ENCODE measurements around the gene CDAN1.
A peak's percentile ranks its signal among the peaks of the same experiment; 100 is the strongest.
"Not testable (repeated sequence)": the region's sequence is repeated elsewhere in the genome, so short reads cannot be mapped to it uniquely, and the experiment has no call there.

Gene CDAN1, protein sequence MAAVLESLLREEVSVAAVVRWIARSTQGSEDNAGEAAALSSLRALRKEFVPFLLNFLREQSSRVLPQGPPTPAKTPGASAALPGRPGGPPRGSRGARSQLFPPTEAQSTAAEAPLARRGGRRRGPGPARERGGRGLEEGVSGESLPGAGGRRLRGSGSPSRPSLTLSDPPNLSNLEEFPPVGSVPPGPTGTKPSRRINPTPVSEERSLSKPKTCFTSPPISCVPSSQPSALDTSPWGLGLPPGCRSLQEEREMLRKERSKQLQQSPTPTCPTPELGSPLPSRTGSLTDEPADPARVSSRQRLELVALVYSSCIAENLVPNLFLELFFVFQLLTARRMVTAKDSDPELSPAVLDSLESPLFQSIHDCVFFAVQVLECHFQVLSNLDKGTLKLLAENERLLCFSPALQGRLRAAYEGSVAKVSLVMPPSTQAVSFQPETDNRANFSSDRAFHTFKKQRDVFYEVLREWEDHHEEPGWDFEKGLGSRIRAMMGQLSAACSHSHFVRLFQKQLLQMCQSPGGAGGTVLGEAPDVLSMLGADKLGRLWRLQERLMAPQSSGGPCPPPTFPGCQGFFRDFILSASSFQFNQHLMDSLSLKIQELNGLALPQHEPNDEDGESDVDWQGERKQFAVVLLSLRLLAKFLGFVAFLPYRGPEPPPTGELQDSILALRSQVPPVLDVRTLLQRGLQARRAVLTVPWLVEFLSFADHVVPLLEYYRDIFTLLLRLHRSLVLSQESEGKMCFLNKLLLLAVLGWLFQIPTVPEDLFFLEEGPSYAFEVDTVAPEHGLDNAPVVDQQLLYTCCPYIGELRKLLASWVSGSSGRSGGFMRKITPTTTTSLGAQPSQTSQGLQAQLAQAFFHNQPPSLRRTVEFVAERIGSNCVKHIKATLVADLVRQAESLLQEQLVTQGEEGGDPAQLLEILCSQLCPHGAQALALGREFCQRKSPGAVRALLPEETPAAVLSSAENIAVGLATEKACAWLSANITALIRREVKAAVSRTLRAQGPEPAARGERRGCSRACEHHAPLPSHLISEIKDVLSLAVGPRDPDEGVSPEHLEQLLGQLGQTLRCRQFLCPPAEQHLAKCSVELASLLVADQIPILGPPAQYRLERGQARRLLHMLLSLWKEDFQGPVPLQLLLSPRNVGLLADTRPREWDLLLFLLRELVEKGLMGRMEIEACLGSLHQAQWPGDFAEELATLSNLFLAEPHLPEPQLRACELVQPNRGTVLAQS

DNA sequence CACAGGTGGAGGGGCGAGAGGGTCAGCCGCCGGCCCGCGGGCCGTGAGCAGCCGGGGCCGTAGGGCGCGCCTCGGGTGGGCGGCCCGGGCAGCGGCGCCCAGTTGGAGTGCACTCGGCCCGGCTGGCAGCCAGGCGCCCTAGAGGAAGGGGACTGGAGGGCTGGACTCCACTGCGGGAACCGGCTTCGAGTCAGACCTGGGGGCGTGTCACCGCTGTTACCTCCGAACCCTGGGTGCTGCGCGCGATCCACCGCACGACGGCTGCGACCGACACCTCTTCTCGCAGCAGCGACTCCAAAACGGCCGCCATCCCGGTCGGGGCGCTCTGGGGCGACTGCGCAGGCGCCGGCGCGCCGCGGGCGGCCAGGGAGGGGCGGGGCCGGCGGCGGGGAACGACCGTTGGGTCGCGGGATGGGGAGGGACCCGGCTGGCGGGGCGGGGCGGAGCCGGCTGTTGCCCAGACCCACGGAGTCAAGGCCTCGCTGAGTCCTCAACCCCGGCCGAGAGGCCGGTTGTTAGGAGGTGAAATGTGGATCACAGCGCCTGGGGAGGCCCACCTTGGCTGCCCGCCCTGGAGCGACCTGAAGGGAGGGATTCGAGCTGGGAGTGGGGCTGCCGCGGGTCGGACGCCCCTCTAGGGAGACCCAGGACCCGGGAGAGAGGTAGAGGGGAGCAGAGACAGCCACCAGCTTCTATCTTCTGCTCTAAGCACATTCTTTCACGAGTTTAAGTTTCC, at the start of gene CDAN1:
TSS of gene CDAN1 (minus strand) at position 336 of the 736 bp plus-strand sequence. CDS start at position 310, 26 bp downstream.
- DNase-seq (ENCODE audit: low read depth in 2 of 2), result peak; percentile 79 to 93

DNA sequence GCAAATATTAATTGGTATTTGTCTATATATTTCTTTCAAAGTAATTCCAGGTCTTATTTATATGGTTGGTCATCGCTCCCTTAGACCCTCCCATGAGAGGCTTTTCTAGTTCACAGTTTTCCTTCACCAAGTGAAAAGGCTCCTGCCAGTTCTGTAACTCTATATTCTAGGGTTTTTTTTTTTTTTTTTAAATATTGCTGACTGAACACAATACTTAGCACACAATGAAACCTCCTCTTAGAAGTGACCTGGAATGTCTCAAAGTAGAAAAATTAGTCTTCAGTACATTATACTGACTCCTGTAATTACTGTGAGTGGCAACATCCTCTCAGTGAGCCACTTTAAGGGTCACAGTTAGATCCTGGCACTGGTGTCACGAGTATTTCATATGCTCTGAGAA, 48.6 kb upstream of the CDAN1 start:
- no peak for DNase-seq (ENCODE audit: low read depth in 2 of 2)

DNA sequence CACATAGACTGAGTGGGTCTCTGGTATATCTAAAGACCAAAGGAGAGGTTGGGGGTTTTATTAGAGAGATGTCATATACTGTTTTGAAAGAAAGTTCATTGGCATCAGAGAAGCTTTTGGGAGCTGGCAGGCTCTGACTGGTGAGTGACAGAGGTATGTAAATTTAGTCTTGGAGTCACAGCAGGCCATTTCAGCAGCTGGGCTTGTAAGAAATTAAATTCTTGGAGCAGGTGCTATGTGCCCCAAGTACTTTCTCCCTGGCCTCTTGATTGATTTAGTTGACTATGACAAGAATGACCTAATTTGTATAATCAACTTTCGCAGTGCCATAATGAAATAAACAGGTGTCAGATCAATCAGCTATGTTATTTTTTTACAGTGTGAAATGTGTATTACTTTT, 47.8 kb upstream of the CDAN1 start:
- no peak for DNase-seq (ENCODE audit: low read depth in 2 of 2)

DNA sequence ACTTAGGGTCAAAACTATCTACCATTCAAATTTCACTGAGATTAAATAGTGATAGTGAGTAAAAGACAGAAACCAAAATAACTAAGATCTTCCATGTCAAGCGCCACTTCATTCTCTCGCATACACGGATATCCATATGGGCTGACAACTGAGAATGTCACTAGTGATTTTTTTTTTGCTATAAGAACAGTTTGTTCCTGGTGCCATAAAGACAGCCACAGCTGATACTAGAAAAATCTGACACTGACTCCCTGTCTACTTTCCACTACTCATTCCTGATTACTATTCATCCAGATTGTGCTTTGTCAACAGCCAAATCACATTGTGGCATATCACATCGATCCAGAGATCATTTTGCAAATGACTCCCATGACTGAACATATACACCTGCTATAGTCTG, 45.8 kb upstream of the CDAN1 start:
- no peak for DNase-seq (ENCODE audit: low read depth in 2 of 2)

DNA sequence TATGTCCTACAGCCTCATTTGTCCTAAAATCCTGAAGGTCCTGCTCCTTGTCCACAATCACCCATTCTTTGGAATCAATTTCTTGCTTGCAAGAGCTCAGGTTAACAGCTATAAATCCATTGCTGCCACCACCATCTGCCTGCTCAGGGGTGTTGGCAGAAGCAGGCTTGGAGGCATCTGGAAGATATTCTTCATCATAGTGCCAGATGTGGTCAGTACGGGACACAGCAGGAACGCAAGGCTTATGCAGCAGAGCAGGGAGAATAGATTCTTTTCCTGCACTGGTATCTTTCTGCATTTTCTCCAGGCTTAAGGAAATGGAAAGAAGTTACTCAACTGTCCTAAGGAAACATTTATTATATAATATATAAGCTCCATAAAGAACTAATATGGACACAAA, 38.5 kb upstream of the CDAN1 start:
- DNase-seq (ENCODE audit: low read depth in 2 of 2), result no peak

DNA sequence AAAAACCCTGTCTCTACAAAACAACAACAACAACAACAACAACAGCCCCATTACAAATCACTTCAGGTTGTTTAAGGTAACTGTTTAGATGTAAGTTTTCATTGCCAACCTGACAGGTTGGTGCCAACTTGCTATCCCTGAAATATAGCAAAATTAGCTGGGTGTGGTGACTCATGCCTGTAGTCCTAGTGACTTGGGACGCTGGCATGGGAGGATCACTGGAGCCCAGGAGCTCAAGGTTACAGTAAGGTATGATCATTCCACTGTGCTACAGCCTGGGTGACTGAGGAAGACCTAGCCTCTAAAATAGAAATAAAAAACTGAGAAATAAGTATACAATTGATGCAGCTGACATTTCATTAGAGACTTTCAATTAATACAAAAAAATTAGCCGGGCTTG, 36.0 kb upstream of the CDAN1 start:
- DNase-seq (ENCODE audit: low read depth in 2 of 2), result no peak

DNA sequence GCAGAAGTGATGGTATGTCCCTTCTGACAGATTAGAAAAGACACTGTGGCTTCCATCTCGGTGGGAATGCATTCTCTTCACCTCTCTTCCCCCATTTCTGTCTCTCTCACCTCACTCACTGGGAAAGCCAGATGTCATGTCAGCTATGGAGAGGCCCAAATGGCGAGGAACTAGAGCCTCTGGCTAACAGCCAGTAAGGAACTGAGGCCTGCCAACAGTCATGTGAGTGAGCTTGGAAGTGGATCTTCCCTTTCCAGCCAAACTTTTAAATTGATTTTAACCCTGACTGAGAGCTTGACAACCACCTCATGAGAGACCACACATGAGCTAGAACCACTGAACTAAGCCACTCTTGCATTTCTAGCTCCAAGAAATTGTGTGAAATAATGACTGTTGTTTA, 35.2 kb upstream of the CDAN1 start:
- no peak for DNase-seq (ENCODE audit: low read depth in 2 of 2)

DNA sequence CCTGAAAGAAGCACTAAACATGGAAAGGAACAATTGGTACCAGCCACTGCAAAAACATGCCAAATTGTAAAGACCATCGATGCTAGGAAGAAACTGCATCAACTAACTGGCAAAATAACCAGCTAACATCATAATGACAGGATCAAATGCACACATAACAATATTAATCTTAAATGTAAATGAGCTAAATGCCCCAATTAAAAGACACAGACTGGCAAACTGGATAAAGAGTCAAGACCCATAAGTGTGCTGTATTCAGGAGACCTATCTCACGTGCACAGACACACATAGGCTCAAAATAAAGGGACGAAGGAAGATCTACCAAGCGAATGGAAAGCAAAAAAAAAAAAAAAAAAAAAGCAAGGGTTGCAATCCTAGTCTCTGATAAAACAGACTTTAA, 29.2 kb upstream of the CDAN1 start:
- not testable (repeated sequence) for DNase-seq (ENCODE audit: low read depth in 2 of 2)

DNA sequence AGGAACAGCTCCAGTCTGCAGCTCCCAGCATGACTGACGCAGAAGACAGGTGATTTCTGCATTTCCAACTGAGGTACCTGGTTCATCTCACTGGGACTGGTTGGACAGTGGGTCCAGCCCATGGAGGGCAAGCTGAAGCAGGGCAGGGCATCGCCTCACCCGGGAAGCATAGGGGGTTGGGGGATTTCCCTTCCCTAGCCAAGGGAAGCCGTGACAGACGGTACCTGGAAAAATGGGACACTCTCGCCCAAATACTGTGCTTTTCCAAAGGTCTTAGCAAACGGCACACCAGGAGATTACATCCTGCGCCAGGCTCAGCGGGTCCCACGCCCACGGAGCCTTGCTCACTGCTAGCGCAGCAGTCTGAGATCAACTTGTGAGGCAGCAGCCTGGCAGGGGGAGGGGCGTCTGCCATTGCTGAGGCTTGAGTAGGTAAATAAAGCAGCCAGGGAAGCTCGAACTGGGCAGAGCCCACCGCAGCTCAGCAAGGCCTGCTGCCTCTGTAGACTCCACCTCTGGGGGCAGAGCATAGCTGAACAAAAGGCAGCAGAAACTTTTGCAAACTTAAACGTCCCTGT, 27.3 kb upstream of the CDAN1 start:
- not testable (repeated sequence) for DNase-seq (ENCODE audit: low read depth in 2 of 2)

DNA sequence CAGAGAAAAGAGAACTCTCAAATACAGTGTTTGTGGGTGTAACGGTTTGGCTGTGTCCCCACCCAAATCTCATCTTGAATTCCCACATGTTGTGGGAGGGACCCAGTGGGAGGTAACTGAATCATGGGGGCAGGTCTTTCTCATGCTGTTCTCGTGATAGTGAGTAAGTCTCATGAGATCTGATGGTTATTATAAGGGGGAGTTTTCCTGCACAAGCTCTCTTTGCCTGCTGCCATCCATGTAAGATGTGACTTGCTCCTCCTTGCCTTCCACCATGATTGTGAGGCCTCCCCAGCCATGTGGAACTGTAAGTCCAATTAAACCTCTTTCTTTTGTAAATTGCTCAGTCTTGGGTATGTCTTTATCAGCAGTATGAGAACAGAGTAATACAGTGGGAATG, 24.9 kb upstream of the CDAN1 start:
- DNase-seq (ENCODE audit: low read depth in 2 of 2), result not testable (repeated sequence)

DNA sequence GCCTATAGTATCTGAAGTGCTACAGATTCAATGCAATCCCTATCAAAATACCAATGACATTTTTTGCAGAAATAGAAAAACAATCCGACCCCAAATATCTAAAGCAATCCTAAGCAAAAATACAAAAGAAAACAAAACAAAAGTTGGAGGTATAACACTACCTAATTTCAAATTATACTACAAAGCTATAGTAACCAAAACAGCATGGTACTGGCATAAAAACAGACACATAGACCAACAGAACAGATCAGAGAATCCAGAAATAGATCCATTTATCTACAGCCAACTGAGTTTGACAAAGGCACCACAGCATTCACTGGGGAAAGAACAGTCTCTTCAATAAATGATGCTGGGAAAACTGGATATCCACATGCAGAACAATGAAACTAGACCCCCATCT, 23.8 kb upstream of the CDAN1 start:
- DNase-seq (ENCODE audit: low read depth in 2 of 2), result no peak

DNA sequence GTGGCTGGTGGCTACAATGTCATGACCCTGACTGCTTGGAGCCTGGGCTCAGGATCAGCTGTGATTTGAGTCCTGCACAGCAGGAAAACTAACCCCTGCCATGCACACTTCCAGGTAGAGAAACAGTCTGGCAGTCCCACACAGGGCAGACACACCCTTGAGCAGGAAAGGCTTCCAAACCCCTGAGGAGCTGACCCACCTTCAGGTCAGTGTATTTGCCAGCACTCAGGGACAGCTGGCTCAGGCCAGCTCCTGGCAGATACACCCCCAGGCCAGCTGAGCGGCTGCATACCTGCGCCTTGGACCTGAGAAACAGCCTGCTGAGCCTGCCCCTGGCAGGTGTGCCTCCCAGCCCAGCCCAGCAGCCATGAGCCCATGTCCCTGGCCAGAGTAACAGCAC, 22.2 kb upstream of the CDAN1 start:
- DNase-seq (ENCODE audit: low read depth in 2 of 2), result no peak

DNA sequence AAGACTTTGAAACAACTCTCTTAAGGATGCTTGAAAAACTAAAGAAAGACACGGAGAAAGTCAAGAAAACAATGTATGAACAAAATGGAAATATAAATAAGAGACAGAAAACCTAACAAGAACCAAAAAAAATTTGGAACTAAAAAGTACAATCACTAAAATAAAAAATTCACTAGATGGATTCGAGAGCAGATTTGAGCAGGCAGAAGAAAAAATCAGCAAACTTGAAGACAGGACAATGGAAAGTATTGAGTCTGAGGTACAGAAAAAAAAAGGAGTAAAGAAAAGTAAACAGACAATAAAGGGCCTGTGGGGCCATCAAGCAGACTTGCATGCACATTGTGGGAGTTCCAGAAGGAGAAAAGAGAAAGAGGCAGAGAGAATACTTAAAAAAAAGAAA, 13.4 kb upstream of the CDAN1 start:
- DNase-seq (ENCODE audit: low read depth in 2 of 2), result no peak

DNA sequence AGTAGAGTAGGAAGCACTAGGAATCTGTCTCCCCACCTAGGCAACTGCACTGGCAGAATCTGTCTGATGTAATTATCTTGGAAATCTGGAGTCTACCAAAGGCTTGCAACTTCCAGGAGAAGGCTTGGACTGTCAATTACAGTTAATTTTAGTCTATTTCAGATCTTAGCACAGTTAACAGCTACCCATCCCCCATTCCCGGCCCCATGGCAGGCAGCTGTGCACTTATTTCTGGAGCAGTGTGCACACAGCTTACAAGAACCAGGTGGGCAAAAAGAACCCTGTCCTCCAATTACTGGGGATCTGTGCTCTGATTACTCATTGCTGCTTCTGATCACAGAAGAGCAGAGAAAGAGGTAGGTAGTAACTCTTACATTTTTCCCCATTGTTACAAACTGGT, 12.3 kb upstream of the CDAN1 start:
- no peak for DNase-seq (ENCODE audit: low read depth in 2 of 2)

DNA sequence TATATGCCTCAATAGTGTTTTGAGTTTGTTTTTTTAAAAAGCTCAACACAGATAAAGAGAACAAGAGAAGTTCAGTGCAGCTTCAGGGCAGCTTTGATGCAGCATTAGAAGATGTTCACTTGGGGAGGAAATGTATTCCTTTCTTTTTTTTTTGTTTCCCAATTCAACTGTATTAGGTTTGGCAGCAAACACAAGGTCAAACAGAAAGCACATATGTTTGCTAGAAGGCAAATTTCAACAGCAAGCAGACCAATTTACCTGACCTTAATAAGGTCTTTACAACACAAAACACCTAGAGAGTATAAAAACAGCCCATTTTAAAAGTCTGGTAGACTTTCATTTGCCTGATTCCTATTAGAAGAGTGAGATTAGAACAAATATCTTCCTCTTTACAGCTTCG, 7.3 kb upstream of the CDAN1 start:
- DNase-seq (ENCODE audit: low read depth in 2 of 2), result no peak

DNA sequence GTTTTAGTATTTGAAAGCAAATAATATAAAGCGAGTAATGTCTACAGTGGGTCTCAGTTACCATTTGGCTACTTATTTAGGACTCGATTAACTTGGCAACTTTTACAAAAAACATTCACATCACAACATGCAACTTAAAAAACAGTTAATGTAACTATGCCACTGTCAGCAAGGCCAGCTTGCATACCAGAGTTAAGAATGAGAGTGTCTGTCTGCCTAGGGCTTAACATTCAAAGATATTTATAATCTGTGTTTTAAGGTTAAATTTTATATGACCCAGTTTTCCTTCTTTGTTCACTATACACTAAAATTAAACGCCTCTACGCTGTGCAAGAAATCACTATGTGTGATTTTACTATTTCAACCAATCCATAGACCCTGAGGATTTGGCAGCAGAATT, 5.2 kb upstream of the CDAN1 start:
- no peak for DNase-seq (ENCODE audit: low read depth in 2 of 2)

DNA sequence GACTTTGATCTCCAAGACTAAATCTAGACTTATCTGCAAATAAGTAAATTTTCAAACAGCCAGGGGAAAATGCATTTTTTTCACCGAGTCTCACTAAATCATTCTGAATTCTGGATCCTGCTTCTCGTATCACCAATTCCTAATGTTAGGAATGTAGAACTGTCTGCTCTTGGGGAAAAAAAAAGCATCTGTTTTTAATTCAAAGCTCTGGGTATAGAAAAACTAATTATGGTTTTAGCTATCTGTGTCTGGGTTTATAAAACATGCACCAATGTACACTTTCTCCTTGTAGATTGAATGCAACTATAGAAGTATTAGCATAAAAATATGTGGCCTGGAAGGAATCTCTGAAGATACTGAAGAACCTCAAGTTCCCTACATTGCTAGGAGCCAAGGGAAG, 4.8 kb upstream of the CDAN1 start:
- DNase-seq (ENCODE audit: low read depth in 2 of 2), result no peak

DNA sequence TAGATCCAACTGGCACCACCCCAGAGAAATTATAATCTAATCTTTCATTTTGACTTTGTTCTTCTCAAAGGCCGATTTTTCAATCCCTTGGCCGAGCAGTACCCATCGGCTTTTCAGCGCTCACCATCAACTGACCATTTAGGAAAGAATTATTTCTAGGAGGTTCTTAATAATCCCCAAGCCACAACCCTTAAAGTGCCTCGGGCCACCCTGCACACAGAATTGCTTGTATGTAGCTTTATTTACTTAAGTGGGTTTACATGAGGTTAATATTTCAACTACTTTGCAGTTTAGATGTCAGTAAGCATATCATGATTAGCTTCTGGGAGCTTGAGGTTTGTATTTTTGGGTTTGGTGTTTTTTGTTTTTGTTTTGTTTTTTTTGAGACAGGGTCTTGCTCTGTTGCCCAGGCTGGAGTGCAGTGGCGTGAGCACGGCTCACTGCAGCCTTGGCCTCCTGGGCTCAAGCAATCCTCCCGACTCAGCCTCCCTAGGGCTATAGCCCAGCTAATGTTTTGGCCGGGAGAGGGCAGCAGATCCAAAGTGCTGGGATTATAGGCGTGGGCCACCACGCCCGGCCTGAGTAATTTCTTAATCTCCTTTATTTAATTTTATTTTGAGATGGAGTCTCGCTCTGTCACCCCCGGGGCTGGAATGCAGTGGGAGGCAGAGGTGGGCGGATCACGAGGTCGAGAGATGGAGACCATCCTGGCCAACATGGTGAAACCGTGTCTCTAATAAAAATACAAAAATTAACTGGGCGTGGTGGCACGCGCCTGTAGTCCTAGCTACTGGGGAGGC, 801 bp upstream of the CDAN1 start:
- DNase-seq (ENCODE audit: low read depth in 2 of 2), result no peak

DNA sequence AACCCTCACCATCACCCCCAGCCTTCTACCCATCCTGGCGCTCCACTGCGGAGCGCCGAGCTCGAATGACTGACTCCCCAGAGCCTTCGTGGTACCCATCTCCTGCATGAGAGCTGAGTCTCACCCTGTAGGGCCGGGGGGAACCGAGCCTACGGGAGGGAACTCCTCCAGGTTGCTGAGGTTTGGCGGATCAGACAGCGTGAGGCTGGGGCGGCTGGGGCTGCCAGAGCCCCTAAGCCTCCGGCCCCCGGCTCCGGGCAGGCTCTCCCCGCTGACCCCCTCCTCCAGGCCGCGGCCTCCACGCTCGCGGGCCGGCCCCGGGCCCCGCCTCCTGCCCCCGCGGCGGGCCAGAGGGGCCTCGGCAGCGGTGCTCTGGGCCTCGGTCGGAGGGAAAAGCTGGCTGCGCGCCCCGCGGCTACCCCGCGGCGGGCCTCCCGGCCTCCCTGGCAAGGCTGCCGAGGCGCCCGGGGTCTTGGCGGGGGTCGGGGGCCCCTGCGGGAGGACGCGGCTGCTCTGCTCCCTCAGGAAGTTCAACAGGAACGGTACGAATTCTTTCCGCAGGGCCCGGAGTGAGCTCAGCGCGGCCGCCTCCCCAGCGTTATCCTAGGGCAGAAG, 643 bp downstream of the CDAN1 start:
- DNase-seq (ENCODE audit: low read depth in 2 of 2), result no peak
